Measurements from ENCODE around the gene HACL1.
A peak's percentile ranks its signal among the peaks of the same experiment; 100 is the strongest.
"Not testable (repeated sequence)": the region's sequence is repeated elsewhere in the genome, so short reads cannot be mapped to it uniquely, and the experiment has no call there.

HACL1 gene

DNA sequence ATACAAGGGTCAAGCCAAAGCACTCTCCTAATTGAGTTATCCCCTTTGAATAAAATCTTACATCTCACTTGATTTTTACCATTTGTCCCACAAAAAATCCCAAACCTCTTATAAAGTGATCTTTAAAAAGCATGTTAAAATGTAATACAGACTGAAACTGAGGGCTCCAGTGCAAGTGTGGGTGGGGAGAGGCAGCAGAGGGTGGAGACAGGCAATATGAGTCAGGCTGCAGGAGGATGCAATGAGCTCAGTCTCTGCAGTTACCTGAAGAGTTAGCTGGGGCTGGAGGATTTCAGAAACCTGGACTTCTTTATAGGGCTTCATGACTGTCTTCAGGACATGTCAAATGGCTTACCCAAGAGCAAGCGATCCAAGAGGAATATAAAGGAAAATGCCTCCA lies 65.6 kb downstream of the HACL1 start:
- ChIA-PET CTCF (no interaction called here), POLR2A (ENCODE audit: low non-redundant PET) (no interaction called here)
- TF ChIP-seq, protein P1, sequence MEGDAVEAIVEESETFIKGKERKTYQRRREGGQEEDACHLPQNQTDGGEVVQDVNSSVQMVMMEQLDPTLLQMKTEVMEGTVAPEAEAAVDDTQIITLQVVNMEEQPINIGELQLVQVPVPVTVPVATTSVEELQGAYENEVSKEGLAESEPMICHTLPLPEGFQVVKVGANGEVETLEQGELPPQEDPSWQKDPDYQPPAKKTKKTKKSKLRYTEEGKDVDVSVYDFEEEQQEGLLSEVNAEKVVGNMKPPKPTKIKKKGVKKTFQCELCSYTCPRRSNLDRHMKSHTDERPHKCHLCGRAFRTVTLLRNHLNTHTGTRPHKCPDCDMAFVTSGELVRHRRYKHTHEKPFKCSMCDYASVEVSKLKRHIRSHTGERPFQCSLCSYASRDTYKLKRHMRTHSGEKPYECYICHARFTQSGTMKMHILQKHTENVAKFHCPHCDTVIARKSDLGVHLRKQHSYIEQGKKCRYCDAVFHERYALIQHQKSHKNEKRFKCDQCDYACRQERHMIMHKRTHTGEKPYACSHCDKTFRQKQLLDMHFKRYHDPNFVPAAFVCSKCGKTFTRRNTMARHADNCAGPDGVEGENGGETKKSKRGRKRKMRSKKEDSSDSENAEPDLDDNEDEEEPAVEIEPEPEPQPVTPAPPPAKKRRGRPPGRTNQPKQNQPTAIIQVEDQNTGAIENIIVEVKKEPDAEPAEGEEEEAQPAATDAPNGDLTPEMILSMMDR (conservative IDR thresholded peaks at IDR 0.05; ENCODE audit: low read depth) = no peak
- peak; percentile 25 for DNase-seq (ENCODE audit: low spot score)
- no peak overlapping the region for H3K27ac ChIP-seq

DNA sequence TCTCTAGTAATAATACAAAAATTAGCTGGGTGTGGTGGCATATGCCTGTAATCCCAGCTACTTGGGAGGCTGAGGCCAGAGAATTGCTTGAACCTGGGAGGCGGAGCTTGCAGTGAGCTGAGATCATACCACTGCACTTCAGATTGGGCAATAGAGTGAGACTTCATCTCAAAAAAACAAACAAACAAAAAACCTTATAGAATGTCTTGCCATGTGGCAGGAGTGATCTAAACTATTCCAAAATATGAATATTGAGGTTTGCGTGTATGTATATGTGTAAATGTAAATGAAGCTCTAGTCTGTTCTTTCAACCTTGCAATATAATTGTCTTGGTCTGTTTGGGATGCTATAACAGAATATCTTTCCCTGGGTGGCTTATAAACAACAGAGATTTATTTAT lies 68.8 kb downstream of the HACL1 start:
- DNase-seq (ENCODE audit: low spot score); POLR2A ChIA-PET (ENCODE audit: low non-redundant PET); CTCF ChIA-PET; H3K27ac ChIP-seq: not testable (repeated sequence)

DNA sequence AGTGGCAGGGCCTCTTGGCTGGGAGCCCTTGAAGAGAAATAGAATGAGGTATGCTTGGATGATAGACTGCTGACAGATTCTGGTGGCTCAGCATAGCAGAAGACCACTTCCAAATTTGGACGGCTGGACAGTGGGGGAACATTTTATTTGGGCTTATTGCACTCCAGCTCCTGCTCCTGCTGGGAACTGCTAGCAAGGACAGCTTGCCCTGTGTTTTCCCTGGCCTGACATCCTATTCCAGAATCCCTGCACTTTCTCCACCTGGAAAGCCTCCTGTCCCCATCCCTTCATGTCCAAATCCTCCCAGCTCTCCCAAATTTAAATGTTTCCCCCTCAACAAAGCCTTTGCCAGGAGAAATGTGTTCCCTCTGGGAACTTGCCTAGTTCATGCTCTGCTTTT lies 70.0 kb downstream of the HACL1 start:
- POLR2A ChIA-PET (ENCODE audit: low non-redundant PET) = no interaction called here
- DNase-seq (ENCODE audit: low spot score) = no peak
- TF ChIP-seq, protein P1 (conservative IDR thresholded peaks at IDR 0.05; ENCODE audit: low read depth) = no peak
- CTCF ChIA-PET = no interaction called here
- no peak overlapping the region for H3K27ac ChIP-seq

DNA sequence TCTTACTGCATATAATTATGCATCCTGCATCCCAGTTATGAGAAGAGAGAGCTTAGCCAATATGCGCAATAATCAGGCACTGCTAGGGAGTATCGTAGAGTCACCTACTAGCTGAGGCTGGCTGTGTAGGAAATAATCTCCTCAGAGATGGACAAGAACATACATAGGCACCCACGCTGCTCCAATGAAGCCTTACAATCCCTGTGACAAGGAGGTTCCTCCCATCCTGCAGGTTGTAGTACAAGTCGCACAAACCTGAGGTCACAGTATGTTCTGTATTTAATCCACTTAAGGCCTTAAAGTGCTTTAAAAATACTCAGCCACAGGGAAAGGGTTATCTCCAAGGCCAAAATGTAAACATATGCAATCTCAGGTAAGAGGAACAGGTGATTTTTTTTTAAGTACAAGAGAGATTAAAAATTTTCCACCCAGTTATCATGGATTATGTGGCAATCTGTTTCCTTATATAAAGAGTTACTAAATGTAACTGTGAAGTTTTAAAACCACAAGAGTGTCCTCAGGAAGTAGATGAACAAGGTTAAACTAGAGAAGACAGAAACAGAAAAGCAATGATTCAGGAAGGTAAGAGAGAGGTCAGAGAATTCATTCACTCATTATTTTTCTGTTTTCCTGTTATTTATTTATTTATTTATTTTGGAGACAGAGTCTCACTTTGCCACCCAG lies 72.4 kb downstream of the HACL1 start:
- POLR2A ChIA-PET (ENCODE audit: low non-redundant PET) = no interaction called here
- CTCF ChIA-PET = interaction anchor here (0.7 kb wide), 1 partner anchor 35 kb away, joined by 3 read pairs; no protein-coding TSS in a partner anchor
- DNase-seq (ENCODE audit: low spot score) = no peak

DNA sequence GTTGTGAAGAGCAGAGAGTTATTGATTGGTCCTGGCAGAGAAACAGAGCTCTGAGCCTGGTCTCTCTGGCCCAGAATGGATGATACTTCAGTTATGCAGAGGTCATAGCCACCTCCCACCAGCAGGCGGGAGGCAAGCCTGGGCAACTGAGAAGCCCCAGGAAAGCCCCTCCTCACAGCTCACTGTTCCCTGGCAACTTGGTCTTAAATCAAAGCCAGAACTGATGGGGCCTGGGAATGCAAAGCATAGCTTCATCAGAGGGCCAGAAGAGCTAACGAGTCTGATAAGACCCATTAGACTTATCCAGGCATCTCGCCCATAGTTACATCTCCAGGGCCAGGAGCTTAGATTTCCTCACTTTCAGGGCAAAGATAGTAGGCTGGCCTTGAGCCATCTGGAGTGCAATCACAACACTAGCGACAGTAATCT lies 74.3 kb downstream of the HACL1 start:
- DNase-seq (ENCODE audit: low spot score) = no peak
- ChIA-PET POLR2A (ENCODE audit: low non-redundant PET) (no interaction called here), CTCF (no interaction called here)
- TF ChIP-seq, protein P1 (conservative IDR thresholded peaks at IDR 0.05; ENCODE audit: low read depth) = no peak
- H3K27ac ChIP-seq = no peak overlapping the region

More for the DNA sequence above, 72.4 kb downstream of the HACL1 start:
- TF ChIP-seq, protein P1 (conservative IDR thresholded peaks at IDR 0.05; ENCODE audit: low read depth) = no peak
- no peak overlapping the region for H3K27ac ChIP-seq

DNA sequence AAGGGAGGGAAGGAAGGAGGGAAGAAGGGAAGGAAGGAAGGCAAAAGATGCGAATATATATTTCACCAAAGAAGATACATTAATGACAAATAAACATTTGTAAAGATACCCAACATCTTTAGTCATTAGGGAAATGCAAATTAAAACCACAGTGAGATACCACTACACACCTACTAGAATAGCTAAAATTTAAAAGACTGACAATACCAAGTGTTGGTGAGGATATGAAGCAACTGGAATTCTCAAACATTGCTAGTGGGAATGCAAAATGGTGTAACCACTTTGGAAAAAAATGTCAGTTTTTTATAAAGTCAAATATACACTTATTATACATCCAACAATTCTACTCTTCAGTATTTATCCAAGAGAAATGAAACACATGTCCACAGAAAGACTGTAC lies 75.6 kb downstream of the HACL1 start:
- ChIA-PET CTCF (no interaction called here), POLR2A (ENCODE audit: low non-redundant PET) (no interaction called here)
- no peak overlapping the region for H3K27ac ChIP-seq
- TF ChIP-seq, protein P1 (conservative IDR thresholded peaks at IDR 0.05; ENCODE audit: low read depth) = no peak
- no peak for DNase-seq (ENCODE audit: low spot score)

DNA sequence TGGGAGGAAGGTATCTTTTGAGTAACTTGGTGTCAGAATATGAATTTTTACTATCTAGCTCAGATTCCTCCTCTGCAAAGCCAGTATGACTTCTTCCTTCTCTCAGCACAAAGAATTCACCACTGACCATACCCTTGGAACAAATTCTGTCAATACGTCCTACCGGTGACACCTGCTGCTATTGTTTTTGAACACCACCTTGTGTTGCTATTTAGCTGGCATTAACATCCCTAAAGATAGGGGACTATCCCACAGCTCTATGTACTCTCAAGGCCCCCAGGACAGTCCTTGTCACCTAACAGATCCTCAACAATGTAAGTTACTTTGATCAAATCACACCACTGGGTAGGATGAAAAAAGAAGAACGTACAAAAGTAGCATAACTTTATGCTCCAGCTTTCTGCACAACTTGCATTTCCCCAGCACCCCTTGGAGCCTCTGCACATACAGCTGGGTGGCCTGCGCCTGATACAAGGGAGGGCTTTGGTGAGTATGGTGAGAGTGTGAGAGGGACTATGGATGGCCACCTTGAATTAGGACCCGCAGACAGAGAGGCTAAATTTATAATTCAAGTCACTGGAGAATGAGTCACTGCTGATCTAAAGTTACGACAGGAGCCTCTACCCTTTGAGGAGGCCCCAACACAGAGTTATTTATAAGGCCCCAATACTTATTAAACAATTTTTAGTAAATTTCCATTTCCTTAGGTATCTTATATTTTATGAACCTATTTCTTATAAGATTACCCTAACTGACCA lies 77.5 kb downstream of the HACL1 start:
- DNase-seq (ENCODE audit: low spot score) = no peak
- POLR2A ChIA-PET (ENCODE audit: low non-redundant PET) = no interaction called here
- TF ChIP-seq, protein P1 (conservative IDR thresholded peaks at IDR 0.05; ENCODE audit: low read depth) = no peak
- CTCF ChIA-PET = interaction anchor here (1.1 kb wide), 1 partner anchor 10 kb away, joined by 6 read pairs; no protein-coding TSS in a partner anchor
- no peak overlapping the region for H3K27ac ChIP-seq

Data from RWPE1 (cell line).